Erythroblast (primary cell): ENCODE measurements around the gene KRTAP10-8.

Experiments used
- GATA1 ChIP-seq: IDR thresholded peaks from 2 replicates; pipeline ENCODE4 v1.6.1; 2011; ENCODE audit warnings: low read depth, mild to moderate bottlenecking, control low read depth, low read length, moderate library complexity
- POLR2A ChIP-seq: IDR thresholded peaks from 2 replicates; pipeline ENCODE4 v1.6.1; 2011; ENCODE audit warnings: mild to moderate bottlenecking, low read length

- TF ChIP-seq POLR2A (no peak), GATA1 (no peak)
Measured at GRCh38 chr21:44658541-44658910, 46.6 kb downstream of the KRTAP10-8 start.
